GM03348 (cell line): ENCODE data around the gene PCYOX1L.

Source experiments
- DNase-seq: peaks from one replicate; pipeline ENCODE4 v3.0.0; 2012; ENCODE audit warnings: low spot score

PCYOX1L gene

DNA sequence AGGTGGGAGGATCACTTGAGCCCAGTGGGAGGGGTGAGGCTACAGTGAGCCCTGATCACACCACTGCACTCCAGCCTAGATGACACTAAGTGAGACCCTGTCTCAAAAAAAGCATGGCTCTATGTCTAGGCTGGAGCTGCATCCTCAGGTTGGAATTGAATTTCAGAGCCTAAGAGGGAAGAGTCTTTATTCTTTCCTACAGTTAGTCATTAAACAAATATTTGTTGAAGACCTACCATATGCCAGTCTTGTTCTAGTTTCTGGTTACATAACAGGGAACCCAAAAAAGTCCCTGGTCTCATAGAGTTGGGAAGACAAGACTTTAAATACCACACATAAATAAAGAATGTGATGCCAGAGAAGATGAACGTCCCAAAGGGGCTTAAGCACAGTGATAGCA lies 19.5 kb upstream of the PCYOX1L start:
- DNase-seq, result no peak

DNA sequence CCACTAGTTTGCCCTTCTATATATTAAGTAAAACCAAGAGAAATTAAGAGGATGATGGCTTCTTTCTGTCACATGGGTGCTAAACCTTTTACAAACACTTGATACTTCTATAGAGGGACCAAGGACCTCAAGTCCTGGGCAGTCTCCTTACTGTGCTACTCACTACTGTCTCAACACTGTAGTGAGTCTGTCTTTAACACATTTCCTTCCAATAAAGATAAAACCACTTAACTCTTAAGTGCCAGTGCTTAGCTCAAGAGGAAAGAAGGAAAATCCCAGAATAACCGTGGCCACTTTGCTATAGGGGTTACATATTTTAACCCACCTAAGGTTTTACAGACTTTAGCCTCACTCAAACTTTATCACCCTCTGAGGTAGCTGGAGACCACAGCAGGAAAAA lies 16.9 kb upstream of the PCYOX1L start:
- no peak for DNase-seq

DNA sequence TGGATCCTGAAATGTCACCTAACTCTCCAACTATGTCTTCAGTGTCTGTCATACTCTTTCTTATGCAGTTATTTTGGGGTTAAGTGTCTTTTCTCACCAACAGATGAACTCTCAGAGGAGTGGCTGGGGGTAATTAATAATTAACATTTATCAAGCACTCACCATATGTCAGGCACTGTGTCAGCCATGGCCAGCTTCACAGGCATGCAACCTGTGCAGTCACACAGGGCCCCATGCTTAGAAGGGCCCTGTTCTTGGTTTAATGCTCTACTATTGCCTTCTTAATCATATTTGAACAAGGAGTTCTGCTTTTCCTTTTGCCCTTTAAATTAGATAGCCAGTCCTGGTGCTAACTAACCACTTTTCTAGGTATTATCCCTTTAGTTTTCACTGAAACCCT lies 16.0 kb upstream of the PCYOX1L start:
- DNase-seq, result no peak

DNA sequence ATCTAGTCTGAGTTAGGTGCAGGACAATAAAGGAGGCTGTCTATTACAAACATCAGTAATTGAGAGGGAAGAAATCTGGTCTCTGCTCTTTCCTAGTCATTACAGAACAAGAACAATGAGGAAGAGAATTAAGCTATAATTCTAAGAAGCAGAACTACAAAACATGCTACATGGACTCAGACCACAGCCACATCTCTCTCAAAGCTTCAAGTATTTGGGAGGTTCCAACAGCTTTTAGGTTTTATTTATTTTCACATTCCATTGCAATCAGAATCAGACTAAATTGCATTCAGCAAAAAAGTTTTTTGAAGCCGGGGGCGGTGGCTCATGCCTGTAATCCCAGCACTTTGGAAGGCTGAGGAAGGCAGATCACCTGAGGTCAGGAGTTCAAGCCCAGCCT lies 13.7 kb upstream of the PCYOX1L start:
- no peak for DNase-seq

DNA sequence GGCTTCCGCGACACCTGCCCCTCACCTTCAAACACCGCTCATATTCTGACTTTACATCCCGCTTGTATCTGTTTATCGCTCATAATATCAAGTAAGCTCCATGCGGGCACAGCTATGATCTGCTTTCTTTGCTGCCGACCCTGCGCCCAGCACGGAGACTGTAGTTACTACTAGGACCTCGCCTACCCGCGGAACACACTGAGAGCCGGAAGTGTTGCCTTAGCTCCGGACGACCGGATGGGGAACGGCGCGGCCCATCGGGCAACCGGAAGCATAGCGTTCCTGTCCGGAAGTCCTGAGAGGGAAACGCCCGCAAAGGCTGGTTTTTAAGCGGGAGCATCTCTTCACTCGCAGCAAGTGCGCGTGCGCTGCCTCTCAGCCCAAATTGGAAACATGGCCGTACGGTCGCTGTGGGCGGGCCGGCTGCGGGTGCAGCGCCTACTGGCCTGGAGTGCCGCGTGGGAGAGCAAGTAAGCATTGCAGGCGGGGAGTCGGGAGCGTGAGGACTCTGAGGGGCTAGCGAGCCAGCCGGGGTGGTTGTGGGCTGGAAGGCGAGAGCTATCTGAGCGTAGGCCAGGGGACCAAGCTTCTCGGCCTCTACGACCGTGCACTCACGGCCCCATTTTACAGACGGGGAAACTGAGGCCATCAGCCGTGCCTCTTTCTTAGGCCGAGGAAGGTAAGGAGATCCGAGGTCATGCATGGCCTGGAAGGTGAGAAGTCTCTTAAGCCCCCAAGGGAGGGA lies 12.5 kb upstream of the PCYOX1L start, which contains the start of gene GRPEL2:
Gene GRPEL2, plus strand, starts transcription at position 353 of the 745 bp plus-strand sequence. Its CDS starts 41 bp downstream, at position 394.
- DNase-seq, result peak; percentile 97

DNA sequence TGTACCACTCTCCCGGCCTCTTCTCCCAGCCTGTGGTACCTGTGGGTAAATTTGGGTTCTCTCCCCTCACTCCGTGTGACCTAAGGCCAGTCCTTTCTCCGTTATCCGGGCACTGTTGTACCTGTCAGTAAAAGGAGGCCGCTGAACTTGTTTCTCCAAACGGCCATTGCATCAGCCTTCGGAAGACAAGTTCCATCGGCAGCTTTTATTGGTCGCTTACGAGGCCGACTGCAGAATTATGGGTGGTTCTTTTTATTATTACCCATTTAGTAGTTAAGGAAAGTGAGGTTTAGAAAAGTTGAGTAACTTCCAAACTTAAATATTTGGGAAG lies 12.0 kb upstream of the PCYOX1L start:
- peak; percentile 59 for DNase-seq

DNA sequence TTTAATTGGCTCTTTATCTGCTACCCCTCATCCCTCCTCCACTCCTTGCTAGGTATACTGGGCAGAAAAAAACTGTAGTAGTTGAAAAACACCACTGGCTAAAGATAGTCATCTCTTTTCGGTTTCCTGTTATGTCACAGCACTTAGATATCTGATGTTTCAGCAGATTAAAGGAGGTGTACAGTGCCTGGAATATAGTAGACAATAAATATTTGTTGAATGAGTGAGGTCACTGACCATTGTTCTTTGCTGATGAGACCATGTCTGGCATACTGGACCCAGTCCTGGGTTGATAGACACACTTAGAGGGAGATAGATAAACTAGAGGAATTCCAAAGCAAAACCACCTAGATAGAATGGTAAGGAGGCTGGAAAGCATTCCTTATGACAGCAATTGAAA lies 9.3 kb upstream of the PCYOX1L start:
- DNase-seq, result no peak

DNA sequence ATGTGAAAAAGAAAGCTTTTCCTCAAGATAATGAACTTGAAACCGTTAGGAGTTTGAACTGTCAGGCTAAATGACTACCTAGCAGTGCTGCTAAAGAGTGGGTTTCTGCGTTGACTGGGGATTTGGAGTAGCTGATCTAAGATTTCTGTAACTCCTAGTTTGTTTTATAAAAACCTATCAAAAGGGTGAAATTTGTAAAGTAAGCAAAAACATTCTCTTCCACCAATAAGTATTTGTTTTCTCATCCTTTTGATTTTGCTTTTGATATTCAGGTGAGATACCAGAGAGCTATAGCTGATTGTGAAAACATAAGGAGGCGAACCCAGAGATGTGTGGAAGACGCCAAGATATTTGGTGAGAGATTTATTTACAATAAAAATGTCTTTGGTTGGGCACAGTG lies 8.5 kb upstream of the PCYOX1L start:
- DNase-seq, result no peak

DNA sequence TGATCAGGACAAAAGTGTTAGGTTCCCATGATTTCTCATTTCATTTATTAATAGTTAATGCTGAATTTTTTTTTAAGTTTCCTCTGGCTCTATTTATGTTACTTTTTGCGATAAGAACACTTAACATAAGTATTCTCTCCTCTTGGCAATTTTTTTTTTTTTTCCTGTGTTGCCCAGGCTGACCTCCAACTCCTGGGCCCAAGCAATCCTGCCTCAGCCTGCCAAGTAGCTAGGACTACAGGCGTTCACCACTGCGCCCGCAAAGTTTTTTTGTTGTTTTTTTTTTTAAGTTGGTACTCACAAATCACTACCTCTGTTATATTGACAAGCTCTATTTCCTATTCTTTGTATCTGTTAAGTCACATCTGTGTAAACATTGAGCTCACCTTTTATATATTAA lies 5.7 kb upstream of the PCYOX1L start:
- no peak for DNase-seq

DNA sequence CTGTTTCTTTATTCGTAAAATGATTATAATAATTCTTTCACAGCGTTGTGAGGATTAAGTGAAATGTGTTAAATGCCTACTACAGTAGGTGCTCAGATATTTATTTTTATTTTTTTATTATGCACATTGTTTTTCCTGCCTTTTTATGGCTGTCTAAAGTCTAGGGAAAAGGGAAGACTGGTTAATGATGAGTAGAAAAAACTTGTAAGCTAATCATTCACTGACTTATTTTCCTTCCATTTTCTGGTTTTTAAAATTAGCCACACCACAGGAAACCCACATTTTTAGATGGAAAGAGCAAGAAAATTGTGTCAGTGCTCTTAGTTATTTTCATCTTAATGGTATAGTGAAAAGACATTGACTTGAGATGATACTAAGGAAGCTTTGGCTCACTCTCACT lies 3.9 kb upstream of the PCYOX1L start:
- no peak for DNase-seq

DNA sequence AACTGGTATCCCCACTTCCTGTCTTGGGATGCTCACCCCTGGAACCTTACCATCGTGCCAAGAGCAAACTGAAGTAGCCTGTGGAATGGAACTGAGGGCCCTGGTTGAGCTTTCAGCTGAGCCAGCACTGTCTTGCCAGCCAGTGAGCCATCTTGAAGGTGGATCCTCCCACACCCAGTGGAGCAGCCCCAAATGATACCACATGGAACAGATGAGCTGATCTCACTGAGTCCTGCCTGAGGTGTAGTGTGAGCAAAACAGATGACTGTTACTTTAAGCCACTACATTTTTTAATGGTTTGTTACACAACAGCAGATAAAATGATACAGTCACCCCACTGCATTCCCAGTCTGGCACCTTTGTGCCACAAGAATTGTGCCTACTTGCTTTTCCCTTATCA lies 2.2 kb upstream of the PCYOX1L start:
- no peak for DNase-seq

DNA sequence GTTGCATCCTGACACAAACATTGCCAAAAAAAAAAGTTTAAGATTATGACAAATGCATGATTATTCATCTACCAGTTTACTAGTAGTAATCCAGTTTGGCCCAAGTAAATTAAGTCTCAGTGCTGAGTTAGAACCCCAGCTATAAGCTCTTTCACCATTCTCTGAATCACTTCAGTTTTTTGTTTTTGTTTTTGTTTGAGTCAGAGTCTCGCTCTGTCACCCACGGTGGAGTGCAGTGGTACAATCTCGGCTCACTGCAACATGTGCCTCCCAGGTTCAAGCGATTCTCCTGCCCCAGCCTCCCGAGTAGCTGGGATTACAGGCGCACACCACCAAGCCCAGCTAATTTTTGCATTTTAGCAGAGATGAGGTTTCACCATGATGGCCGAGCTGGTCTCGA lies 1.5 kb upstream of the PCYOX1L start:
- DNase-seq, result no peak

DNA sequence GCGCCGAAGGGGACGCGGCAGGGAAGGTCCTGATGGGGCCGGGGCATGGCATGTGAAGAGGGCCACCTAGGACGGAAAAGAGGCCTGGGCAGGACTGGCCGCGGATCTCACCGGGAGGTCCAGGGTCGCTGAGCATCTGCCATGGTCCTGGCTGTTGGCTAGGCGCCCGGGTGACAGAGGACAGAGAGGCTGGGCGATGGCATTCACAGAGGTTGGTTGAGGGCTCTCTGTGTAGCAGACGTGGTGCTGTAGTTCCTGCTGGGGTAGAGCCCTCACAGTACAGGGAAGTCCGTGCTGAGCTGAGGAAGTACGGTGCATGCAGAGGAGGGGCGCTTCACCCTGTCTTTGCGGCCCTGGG lies 427 bp downstream of the PCYOX1L start:
- DNase-seq, result no peak

DNA sequence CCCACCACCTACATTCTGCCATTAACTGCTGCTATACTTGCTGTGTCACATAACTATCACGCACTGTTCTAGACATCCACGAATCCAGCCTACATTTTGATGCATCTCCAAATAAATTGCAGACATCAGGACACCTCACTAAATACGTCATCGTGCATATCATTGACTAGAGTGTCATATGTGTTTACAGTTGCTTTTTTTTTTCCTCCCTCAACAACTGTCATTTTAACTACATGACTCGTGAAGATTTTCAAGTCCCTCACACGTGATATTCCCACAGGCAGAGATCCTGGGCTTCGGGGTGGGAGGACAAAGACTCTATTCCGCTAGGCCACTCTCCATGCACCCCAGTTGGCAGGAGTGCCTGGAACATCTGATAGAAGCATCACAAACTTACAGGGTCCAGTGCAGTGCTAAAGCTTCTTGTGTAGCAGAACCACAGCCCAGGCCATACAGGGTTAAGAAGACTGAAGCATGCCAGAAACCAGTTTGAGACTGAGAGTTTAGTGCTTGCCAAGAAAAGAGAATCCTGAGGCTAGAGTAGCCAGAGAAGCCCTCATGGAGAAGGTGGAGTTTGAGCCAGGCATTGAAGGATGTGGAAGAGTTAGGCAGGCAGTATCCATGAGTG lies 1.1 kb downstream of the PCYOX1L start:
- DNase-seq, result no peak

DNA sequence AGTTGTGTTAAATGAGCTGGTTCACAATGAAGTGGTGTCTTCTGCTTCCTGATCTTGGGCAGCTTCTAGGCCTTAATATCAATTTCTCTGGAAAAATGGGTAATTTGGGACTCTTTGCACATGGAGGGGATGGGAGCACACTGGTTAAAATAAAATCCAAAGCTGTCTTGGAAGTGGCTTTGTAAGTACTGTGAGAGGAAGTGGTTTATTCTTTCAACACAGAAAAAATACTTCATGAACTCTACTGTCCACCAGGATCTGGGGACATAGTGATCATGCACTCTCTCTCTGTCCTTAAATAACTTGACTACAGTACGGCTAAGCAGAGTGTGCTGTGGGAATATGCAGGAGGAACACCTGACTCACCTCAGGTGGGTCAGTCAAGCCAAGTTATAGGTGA lies 2.4 kb downstream of the PCYOX1L start:
- DNase-seq, result no peak

DNA sequence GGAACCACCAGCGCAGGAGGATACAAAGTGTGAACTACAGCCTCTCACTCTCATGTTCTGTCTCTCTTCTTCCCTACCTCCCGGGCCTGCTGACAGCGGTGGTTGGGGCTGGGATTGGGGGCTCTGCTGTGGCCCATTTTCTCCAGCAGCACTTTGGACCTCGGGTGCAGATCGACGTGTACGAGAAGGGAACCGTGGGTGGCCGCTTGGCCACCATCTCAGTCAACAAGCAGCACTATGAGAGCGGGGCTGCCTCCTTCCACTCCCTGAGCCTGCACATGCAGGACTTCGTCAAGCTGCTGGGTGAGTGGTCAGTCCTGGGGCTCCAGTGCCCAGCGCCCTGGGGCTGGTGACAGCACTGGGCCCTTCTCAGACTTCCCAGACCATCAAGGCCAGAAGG lies 4.7 kb downstream of the PCYOX1L start:
- no peak for DNase-seq

DNA sequence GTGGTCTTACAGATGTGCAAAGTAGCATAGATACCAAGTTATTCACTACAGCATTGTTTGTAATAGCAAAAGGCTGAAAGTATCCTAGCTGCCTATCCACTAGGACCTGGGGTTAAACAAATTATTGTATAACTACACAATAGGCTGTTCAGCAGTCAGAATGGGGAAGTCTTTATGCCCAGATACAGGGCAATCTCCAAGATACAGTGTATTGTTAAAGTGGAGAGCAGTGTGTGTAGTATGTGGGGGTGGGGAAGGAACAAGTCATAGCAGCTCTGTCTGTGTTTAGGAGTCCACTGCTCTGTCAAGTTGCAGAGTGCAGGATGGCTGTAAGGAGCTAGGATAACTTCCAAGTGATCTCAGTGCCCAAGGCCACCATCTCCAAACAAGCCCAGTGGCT lies 5.5 kb downstream of the PCYOX1L start:
- no peak for DNase-seq

DNA sequence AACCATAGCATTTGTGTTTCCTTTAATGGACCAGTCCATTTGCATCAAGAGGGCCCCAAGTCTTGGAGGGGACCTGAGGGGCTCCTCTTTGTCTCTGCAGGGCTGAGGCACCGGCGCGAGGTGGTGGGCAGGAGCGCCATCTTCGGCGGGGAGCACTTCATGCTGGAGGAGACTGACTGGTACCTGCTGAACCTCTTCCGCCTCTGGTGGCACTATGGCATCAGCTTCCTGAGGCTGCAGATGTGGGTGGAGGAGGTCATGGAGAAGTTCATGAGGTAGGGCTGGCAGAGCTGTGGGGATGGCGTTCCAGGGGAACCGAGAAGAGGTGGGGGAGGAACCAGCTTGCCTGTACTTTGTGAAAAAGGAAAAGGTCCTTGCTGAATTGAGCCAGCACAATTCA lies 6.1 kb downstream of the PCYOX1L start:
- DNase-seq, result no peak

DNA sequence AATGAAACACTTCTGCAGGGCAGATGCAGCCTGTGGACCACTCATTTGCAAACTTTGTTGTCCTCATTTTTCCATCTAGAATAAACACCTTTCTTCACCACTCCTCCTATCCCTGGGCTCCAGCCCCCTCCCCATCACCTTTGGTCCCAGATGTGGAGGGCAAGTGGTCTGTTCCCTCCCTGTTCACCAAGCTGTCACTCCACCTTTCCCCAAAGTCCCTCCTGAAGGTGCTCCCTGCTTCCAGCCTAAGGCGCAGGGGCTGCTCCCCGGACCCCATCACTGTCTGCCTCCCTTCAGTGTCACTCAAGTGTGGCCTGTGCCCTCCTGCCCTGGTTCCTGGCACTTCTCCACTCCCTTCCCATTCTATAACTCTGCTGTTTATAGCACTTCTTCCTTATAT lies 6.9 kb downstream of the PCYOX1L start:
- no peak for DNase-seq

DNA sequence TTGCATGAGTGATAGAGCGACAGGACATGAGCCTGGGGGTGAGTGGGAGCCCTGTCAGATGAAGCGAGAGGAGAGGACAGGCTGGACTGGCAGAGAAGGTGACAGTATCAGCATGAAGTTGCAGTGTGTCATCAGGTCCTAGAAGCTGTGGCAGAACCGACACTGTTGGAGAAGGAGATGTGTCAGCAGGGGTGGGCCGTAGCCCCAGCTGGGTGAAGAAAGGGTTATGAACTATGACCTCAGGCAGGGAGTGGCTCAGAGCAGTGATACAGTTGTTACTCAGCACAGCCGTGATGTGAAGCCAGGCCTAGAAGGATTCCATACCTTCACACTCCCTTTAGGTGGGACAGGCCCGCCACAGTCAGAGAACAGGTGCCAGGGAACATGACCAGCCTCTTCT lies 7.6 kb downstream of the PCYOX1L start:
- DNase-seq, result no peak

DNA sequence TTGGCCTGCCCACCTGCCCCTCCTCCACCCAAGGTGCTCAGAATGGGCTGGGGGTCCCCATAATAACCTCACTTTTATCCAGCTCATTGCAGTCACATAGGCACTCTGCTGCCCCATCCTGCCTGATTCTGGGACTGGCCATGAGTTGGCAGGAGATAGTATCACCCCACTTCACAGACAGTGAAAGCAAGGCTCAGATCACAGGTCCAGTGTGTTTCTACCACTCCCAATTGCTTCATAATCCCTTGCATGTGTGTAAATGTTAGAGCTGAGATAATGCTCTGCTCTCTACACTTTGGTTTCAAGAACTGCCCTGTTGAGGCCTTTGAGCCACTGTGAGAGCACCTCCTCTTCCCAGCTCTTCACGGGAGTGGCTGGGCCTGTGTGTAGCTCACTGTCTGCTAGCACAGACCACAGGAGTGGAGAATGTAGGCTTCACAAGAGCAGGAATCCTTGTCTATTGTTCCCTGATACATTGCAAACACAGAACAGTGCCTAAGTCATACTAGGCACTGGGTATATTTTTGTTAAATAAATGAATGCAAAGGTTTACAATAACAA lies 8.4 kb downstream of the PCYOX1L start:
- no peak for DNase-seq

DNA sequence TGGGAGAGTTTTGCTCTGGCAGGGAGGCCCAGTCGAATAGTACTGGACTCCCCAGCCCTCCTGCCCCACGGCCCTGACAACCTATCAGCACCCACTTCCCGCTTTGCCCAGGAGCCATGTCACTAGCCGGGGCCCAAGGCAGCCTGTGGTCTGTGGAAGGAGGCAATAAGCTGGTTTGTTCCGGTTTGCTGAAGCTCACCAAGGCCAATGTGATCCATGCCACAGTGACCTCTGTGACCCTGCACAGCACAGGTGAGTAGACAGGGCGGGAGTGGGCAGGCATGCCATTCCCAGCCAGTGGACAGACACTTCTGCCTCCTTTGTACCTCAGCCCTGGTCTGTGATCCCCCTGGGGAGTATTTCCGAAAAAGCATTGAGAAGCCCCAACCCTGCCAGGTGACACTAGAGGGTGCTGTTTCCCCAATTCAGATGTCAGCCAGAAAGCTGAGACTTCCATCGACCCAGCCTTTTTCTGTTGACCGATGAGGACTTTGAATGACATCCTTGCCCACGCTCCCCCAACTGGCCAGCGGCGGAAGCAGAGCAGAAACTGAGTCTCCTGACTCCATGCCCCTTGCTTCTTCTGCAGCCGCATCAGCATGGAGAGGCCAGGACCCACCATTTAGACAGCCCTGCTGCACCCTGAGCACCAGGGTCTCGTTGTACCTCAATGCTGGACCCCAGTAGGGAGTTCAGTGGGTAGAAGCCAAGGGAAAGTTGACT lies 9.6 kb downstream of the PCYOX1L start:
- peak; percentile 88 for DNase-seq

DNA sequence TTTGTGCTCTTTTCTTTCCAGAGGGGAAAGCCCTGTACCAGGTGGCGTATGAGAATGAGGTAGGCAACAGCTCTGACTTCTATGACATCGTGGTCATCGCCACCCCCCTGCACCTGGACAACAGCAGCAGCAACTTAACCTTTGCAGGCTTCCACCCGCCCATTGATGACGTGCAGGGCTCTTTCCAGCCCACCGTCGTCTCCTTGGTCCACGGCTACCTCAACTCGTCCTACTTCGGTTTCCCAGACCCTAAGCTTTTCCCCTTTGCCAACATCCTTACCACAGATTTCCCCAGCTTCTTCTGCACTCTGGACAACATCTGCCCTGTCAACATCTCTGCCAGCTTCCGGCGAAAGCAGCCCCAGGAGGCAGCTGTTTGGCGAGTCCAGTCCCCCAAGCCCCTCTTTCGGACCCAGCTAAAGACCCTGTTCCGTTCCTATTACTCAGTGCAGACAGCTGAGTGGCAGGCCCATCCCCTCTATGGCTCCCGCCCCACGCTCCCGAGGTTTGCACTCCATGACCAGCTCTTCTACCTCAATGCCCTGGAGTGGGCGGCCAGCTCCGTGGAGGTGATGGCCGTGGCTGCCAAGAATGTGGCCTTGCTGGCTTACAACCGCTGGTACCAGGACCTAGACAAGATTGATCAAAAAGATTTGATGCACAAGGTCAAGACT lies 10.3 kb downstream of the PCYOX1L start:
- DNase-seq, result no peak
